ENCODE results near the gene TXNDC9.
"Not testable (repeated sequence)": the region's sequence is repeated elsewhere in the genome, so short reads cannot be mapped to it uniquely, and the experiment has no call there.

Gene TXNDC9

DNA sequence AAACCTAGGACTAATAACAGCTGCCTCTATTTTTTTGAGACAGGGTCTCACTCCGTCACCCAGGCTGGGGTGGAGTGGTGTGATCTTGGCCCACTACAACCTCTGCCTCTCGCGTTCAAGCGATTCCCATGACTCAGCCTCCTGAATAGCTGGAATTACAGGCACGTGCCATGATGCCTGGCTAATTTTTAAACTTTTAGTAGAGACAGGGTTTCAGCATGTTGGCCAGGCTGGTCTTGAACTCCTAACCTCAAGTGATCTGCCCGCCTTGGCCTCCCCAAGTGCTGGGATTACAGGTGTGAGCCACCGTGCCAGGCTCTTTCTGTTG is 18.3 kb downstream of the TXNDC9 start:
- not testable (repeated sequence) for DNase-seq

DNA sequence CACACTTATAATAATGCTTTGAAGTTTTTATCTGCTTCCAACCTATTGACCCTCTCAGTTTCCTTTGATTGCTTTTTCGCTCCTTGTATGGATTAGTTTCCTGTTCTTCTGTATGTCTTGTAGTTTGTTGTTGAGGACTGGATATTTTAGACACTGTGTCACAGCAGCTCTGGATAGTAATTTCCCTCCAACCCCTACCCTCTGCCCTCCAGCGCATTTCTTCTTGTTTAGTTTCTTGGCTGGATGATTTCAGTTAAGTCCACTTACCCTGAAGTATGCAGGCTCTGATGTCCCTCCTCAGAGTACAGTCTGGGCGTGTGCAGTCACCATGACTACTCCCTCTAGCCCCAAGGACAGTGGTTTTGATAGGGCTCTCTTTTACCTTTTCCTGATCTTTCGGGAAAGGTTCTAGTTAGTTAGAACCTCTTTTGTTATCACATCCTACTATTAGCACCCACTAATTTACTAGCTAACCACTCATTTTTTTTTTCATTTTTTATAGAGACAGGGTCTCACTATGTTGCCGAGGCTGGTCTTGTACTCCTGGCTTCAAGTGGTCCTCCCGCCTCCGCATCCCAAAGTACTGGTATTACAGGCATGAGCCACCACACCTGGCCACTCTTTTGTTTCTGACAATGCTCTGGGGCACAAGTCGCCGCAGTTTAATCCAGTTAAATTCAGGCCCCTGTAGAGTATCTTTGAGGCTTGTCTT is 18.8 kb downstream of the TXNDC9 start:
- DNase-seq: no peak

DNA sequence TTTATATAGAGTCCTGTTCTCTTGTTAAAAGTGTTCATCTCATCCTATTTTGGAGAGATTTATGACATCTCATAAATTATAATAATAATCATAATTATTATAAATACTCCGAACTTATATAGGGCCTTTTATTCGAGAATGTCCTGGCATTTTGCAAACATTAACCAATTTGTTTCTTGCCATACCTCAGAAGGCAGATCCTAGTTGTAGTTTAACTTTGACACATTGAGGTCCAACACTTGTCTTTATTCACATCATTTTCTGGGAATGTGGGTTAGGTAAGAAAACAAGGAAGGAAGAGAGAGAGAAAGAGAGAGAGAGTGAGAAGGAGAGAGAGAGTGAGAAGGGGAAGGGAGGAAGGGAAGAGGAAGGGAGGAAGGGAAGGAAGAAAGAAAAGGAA is 35.0 kb downstream of the TXNDC9 start, which contains the start of gene LYG1:
TSS of gene LYG1 (minus strand) at position 101 of the 400 bp plus-strand sequence. CDS start 5,527 bp downstream, outside the sequence.
- DNase-seq: not testable (repeated sequence)

DNA sequence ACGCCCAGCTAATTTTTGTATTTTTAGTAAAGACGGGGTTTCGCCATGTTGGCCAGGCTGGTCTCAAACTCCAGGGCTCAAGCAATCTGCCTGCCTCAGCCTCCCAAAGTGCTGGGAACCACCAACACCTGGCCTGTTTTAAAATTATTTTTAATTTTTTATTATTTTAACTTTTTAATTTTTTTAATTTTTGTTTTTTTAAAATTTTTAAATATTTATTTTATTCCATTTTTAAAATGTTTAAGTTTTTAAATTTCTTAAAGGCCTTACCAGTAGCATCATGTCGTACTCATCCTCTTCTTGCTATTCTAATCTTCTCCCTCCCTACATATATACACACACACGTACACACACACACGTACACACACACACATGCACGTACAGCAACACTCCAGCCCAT is 36.6 kb downstream of the TXNDC9 start:
- no peak for DNase-seq

DNA sequence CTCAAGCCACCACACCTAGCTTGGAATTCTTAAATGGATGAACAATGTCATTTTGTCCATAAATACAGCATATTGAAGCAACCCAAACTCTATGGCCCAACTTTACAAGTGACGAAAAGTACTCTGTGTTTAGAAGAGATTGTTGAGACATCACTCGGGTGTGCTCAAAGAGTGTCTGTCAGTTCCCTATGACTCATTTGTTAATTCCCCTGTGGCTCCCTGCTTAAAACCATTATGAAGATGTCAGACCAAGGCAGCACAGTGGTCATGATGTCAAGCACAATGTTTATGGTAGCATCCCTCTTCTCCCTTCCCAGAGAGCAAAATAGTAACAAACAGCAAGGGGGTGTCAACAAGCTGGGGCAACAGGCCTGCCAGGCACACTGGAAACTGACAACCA is 38.1 kb downstream of the TXNDC9 start:
- DNase-seq: no peak

DNA sequence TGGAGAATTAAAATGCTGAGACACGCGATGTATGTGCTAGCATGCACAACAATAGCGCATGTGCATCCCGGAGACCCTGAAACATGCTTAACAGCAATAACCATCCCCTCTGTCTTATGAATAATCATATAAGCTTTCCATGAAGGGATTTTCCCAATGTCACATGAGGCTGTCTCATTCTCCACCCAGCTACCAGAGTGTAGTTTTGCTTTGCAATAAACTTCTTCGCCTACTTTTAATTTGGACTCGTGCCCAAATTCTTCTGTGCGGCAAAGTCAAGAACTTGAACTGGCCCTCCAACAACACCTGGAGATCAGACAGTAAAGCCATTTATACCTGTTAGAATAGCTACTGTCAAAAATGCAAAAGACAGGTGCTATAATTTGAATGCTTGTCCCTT is 50.6 kb downstream of the TXNDC9 start:
- DNase-seq: no peak

DNA sequence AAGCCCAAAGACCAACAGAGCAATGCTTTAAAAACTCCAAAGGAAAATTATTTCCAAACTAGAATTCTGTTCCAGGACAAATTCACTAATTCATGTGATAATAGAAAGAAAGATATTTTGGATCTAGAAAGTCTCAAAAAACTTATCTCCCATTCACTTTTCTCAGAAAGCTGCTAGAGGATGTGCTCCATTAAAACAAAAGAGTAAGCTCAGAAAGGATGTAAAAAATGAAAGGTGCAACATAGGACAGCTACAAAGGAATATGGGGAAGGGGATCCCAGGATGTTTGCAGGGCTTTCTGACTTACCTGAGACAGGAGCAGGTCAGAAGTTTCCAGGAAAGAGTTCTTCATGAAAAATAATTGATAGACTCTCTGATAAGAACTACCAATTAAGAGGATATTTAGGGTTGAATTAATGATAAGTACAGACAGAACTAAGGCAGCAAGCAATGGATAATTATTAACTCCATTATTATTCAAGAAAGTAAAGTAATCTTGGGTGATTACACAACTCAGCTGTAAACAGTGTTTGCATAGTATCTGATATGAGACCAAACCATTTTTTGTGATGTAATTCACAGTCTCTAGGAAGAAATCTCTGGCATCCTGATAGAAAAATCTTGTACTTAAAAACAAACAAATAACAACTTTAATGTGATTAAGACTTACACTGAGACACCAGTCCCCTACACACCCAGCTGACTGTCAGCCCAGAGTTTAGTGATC is 56.0 kb downstream of the TXNDC9 start:
- DNase-seq: no peak

DNA sequence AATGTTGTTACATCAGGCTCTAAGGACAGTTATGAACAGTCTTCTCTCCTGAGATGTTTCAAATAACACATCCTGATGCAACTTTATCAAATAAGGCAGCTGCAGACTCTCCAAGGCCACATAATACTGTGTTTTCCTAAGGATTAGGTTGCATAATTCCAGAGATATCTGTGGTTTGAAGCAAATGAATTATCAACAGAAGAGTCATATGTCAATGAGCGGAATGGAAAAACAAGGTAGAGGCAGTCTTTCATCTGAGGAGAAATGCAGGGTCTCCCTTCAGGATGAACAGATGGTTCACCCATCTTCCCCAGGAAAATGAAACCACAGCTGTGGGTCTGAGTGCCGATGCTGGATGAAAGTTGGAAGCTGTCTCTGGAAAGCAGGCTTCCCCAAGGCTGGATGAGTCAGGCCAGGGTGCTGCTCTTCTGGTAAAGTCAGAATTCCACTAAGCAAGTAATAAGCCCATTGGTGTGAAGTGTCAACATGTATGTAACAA is 57.3 kb downstream of the TXNDC9 start:
- no peak for DNase-seq

DNA sequence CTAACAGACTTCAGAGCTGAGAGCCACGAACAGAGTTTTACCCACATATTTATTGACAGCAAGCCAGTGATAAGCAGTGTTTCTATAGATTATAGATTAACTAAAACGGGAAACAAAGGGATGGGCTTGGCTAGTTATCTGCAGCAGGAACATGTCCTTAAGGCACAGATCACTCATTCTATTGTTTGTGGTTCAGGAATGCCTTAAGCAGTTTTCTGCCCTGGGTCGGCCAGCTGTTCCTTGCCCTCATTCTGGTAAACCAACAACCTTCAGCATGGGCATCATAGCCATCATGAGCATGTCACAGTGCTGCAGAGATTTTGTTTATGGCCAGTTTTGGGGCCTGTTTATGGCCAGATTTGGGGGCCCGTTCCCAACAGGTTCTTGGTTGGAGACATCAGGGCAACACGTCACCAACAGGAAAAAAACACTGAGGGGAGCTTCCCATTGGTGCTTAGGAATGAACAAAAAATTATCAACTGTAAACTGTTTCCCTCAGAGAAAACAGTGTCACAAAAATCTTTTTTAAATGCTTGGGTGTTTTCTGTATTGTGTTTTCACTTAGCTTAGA is 57.9 kb downstream of the TXNDC9 start:
- DNase-seq: not testable (repeated sequence)

DNA sequence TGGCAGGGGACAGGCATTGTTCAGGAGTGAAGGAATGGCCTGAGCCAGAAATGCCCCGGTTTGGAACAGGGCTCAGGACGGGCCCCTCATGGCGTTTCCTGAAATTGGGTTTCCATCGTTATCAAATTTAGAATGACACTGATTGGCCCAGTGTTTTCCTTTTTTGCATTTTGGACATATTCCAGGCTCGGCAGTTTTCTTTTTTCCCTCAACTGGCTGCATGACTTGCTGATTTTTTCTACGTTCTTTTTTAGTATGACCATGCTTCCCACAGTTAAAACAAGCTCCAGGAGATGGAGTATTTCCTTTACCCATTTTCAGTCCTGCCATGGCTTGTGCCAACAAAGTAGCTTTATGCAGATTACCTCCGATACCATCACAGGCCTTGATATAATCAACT is 60.3 kb downstream of the TXNDC9 start:
- DNase-seq: no peak

All from SHP77 (cell line).